GM12878 (cell line): ENCODE measurements around the gene PROSER3. TPM values are rescaled to one million over a fixed set of nuclear protein-coding genes. Genes with fewer than 3 reads are reported as not detected.

Source experiments
- ATAC-seq: fragments of 200-7000 bp; cut with Tn5 transposase; 3 replicates; pipeline ENCODE4 v1.9.1; 2020; ENCODE audit warnings: mild to moderate bottlenecking, moderate library complexity
- BruUV-seq: library from RNA; stranded (reverse); fragments of 400-500 nt; replicated peaks from 2 replicates; lab custom pipeline; 2021; lab: Mats Ljungman, UMichigan
- CTCF ChIA-PET: fragments of 300-600 bp; sonication (Branson Sonifier 250); formaldehyde crosslinking; extraction: SDS; loops from one replicate; lab custom pipeline; 2021; ENCODE audit warnings: inconsistent platforms; lab: Yijun Ruan, JAX
- POLR2A ChIA-PET: fragments of 350-600 bp; formaldehyde crosslinking; extraction: SDS; loops from one replicate; lab custom pipeline; 2021; ENCODE audit warnings: inconsistent platforms; lab: Charles Lee
- RAD21 ChIA-PET: fragments of 300-600 bp; sonication (Branson Sonifier 250); formaldehyde crosslinking; loops from one replicate; lab custom pipeline; 2023; ENCODE audit warnings: antibody characterized with exemption; ENCODE audit not compliant: unreplicated experiment; lab: Charles Lee
- SMC1A ChIA-PET: fragments of 300-600 bp; sonication (Branson Sonifier 250); formaldehyde crosslinking; loops from one replicate; lab custom pipeline; 2023; ENCODE audit not compliant: unreplicated experiment, uncharacterized antibody; lab: Charles Lee
- DNase-seq: peaks from one replicate; pipeline ENCODE4 v3.0.0-alpha.2; 2011; ENCODE audit warnings: low read depth, low spot score
- FAIRE-seq: peaks from 3 replicates; lab custom pipeline; 2011; peaks lifted over from hg19 to GRCh38; lab: Jason Lieb, UNC
- H2AFZ ChIP-seq: 2 replicates; pipeline ENCODE4 v1.6.0; 2011; ENCODE audit warnings: low read depth, low read length, control low read depth; ENCODE audit not compliant: control insufficient read depth
- H3K27ac ChIP-seq: 2 replicates; pipeline ENCODE4 v1.5.1; 2011; ENCODE audit warnings: control low read depth; ENCODE audit not compliant: control insufficient read depth, insufficient read depth
- H3K27me3 ChIP-seq, 2 experiments: replicated peaks in 1 of 2; 2 replicates each; pipeline versions ENCODE4 v1.6.0 to v1.6.1; 2011; ENCODE audit warnings: low read length in 1 of 2; ENCODE audit not compliant: control insufficient read depth in 2 of 2, insufficient read depth in 2 of 2
- H3K36me3 ChIP-seq, 2 experiments: 2 replicates each; pipeline ENCODE4 v1.5.1; 2011; ENCODE audit warnings: low read length in 1 of 2; ENCODE audit not compliant: control insufficient read depth in 2 of 2, insufficient read depth in 2 of 2
- H3K4me1 ChIP-seq: 2 replicates; pipeline ENCODE4 v1.6.1; 2011; ENCODE audit warnings: mild to moderate bottlenecking, low read length, moderate library complexity, mixed read lengths; ENCODE audit not compliant: control insufficient read depth, insufficient read depth
- H3K4me2 ChIP-seq: 2 replicates; pipeline ENCODE4 v1.6.0; 2011; ENCODE audit warnings: control low read depth; ENCODE audit not compliant: control insufficient read depth, insufficient read depth
- H3K4me3 ChIP-seq: fragments of 200-600 bp; sonication (generic); 2 replicates; pipeline ENCODE4 v1.5.1; 2016
- H3K79me2 ChIP-seq: 2 replicates; pipeline ENCODE4 v1.6.0; 2011; ENCODE audit warnings: low read length; ENCODE audit not compliant: control insufficient read depth, insufficient read depth
- H3K9ac ChIP-seq: 2 replicates; pipeline ENCODE4 v1.8.0; 2011; ENCODE audit warnings: low read length, control low read depth, mixed read lengths; ENCODE audit not compliant: control insufficient read depth, insufficient read depth
- H3K9me3 ChIP-seq: replicated peaks from 3 replicates; pipeline ENCODE4 v1.5.1; 2011; ENCODE audit warnings: mild to moderate bottlenecking, low read length; ENCODE audit not compliant: control insufficient read depth, insufficient read depth
- H4K20me1 ChIP-seq: 2 replicates; pipeline ENCODE4 v1.6.0; 2011; ENCODE audit not compliant: control insufficient read depth, insufficient read depth
- CHD2 ChIP-seq: IDR thresholded peaks from 2 replicates; pipeline ENCODE4 v1.6.1; 2011; ENCODE audit warnings: low read depth, low read length, improper control_type of control experiment, borderline replicate concordance
- CHD4 ChIP-seq: fragments of 200-600 bp; sonication (generic); IDR thresholded peaks from 2 replicates; pipeline ENCODE4 v1.6.1; 2016; ENCODE audit warnings: mild to moderate bottlenecking
- EED ChIP-seq: sonication (generic); IDR thresholded peaks from 2 replicates; pipeline ENCODE4 v1.6.1; 2016; ENCODE audit warnings: antibody characterized with exemption, low read depth
- ELK1 ChIP-seq: IDR thresholded peaks from 2 replicates; pipeline ENCODE4 v1.6.1; 2012; ENCODE audit warnings: low read depth, low read length, improper control_type of control experiment
- ESRRA ChIP-seq: IDR thresholded peaks from 2 replicates; pipeline ENCODE4 v1.6.1; 2012; ENCODE audit warnings: mild to moderate bottlenecking, low read length, improper control_type of control experiment
- GATAD2B ChIP-seq: fragments of 450-650 bp; conservative IDR thresholded peaks from 2 replicates; pipeline ENCODE4 v1.6.1; 2017; ENCODE audit warnings: low read depth, mild to moderate bottlenecking, moderate library complexity
- HCFC1 ChIP-seq: fragments of 150-350 bp; IDR thresholded peaks from 2 replicates; pipeline ENCODE4 v1.6.1; 2014; ENCODE audit warnings: low read length
- JUND ChIP-seq: IDR thresholded peaks from 2 replicates; pipeline ENCODE4 v1.6.1; 2012; ENCODE audit warnings: low read depth, mild to moderate bottlenecking, low read length, improper control_type of control experiment, moderate library complexity
- NBN ChIP-seq: fragments of 450-650 bp; IDR thresholded peaks from 2 replicates; pipeline ENCODE4 v1.6.1; 2016
- NR2C1 ChIP-seq: fragments of 450-650 bp; IDR thresholded peaks from 2 replicates; pipeline ENCODE4 v1.6.1; 2017; ENCODE audit warnings: antibody characterized with exemption, mild to moderate bottlenecking, moderate library complexity
- NR2F1 ChIP-seq: fragments of 450-650 bp; conservative IDR thresholded peaks from 2 replicates; pipeline ENCODE4 v1.6.1; 2017; ENCODE audit warnings: mild to moderate bottlenecking
- RAD21 ChIP-seq: IDR thresholded peaks from 2 replicates; pipeline ENCODE4 v1.6.1; 2011; ENCODE audit warnings: mild to moderate bottlenecking, low read depth, low read length, moderate library complexity; ENCODE audit not compliant: insufficient read depth
- RB1 ChIP-seq: fragments of 450-650 bp; formaldehyde crosslinking; IDR thresholded peaks from 2 replicates; pipeline ENCODE4 v1.6.1; 2017; ENCODE audit warnings: mild to moderate bottlenecking, borderline replicate concordance
- RELA ChIP-seq: fragments of 450-650 bp; IDR thresholded peaks from 2 replicates; pipeline ENCODE4 v1.8.0; 2014; ENCODE audit warnings: borderline replicate concordance; ENCODE audit not compliant: partially characterized antibody
- SREBF1 ChIP-seq: IDR thresholded peaks from 2 replicates; pipeline ENCODE4 v1.6.1; 2012; ENCODE audit warnings: mild to moderate bottlenecking, low read length
- TAF1 ChIP-seq: IDR thresholded peaks from 2 replicates; pipeline ENCODE4 v1.6.1; 2011; ENCODE audit warnings: mild to moderate bottlenecking, low read depth, low read length, borderline replicate concordance
- YY1 ChIP-seq: IDR thresholded peaks from 2 replicates; pipeline ENCODE4 v1.6.1; 2011; ENCODE audit warnings: low read depth, mild to moderate bottlenecking, low read length
- ZBED1 ChIP-seq: IDR thresholded peaks from 2 replicates; pipeline ENCODE4 v1.6.1; 2016; ENCODE audit warnings: borderline replicate concordance
- ZNF384 ChIP-seq: IDR thresholded peaks from 2 replicates; pipeline ENCODE4 v1.6.1; 2012; ENCODE audit warnings: low read depth, mild to moderate bottlenecking, low read length, improper control_type of control experiment, borderline replicate concordance
- ZSCAN29 ChIP-seq: fragments of 450-650 bp; IDR thresholded peaks from 2 replicates; pipeline ENCODE4 v1.6.1; 2017; ENCODE audit warnings: mild to moderate bottlenecking, moderate library complexity
- WGBS: methylation state at CpG from one replicate; pipeline ENCODE4 v1.1.6; 2016; ENCODE audit warnings: low lambda C conversion rate; ENCODE audit not compliant: insufficient replicate concordance, insufficient coverage; ENCODE audit errors: missing lambda C conversion rate; 5-methylcytosine and 5-hydroxymethylcytosine counted together
- in situ Hi-C: fragments of 300-500 bp; cut with MboI; formaldehyde crosslinking; loops from 9 replicates; pipeline ENCODE4 v1.14.3; 2018; ENCODE audit warnings: mixed read lengths
- intact Hi-C: fragments of 100-400 bp; cut with micrococcal nuclease; formaldehyde crosslinking; loops from one replicate; pipeline ENCODE4 v1.14.2; 2022; ENCODE audit not compliant: unreplicated experiment
- polyA plus RNA-seq, 11 experiments: library from polyadenylated mRNA; depleted of rRNA in 4 of 11; unstranded in 6 of 11; stranded (reverse) in 5 of 11; fragments of >200 nt; fragmentation: Nextera tagmentation in 4 of 11; fragmentation: Illumina TruSeq in 1 of 11; extraction: Ambion mirVana in 4 of 11; extraction: Trizol in 1 of 11; gene quantifications; 1 replicate in 1 of 11; 2 replicates in 10 of 11; pipeline versions ENCODE4 v1.2.1 to v1.2.3, GENCODE V29; 2011 to 2016; ENCODE audit warnings: inconsistent platforms in 2 of 11, missing spikeins in 2 of 11, low read depth in 1 of 11
- total RNA-seq, 4 experiments: library from RNA; depleted of rRNA in 3 of 4; stranded (reverse); fragments of >200 nt in 3 of 4; fragmentation: Illumina TruSeq in 1 of 4; extraction: Trizol in 1 of 4; gene quantifications; 2 replicates each; pipeline versions ENCODE4 v1.2.1 to v1.2.3, GENCODE V29; 2013 to 2021
- TF ChIP-seq, protein P1 (sequence below): fragments of 450-650 bp; IDR thresholded peaks from 2 replicates; pipeline ENCODE4 v1.6.1; 2017; ENCODE audit warnings: low read depth, mild to moderate bottlenecking, moderate library complexity

The PROSER3 gene
- total and polyA plus RNA-seq, 10 of the 15 experiments (the other 5 are each of a cell fraction or from before 2014, with no cell fraction given), result 0.85 to 25.1 (median 9.6) TPM

DNA sequence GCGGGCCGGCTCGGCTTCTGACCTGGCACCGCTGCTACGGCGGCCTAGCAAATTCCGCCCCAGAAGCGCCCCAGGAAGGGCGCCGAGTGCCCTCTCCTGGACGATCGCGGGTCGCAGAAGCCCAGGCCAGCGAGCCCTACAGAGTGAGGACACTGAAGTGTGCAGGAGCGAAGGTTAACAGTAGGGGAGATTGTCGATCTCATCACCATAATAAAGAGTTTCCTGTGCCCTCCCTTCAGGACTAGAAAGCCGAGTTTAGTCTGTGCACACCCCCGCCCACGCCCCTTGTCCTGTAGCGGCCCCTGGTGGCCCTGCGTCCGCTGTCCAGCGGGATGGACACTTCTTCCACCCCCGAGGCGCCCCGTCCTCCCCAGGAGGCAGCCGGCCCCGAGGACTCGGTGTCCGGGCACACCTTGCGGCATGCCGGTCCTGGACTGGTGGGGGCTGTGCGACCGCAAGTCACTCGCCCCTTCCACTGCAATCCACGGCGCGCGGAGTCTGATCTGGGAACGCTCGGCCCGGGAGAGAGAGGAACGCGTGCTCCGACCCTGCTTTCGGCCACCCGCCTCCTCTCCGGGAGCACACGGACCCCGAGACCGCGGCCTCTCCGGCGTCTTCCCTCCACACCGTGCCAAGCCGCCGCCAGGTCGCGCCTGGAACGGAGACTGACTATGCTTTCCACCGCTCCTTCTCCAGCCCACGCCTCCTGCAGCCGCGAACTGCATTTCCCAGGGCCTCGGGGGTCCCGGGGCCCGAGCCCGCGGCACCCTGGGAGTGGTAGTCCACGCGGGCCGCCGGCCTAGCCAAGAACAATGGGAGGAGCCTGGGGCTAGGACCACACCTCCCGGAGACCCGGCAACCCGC lies 40.9 kb upstream of the PROSER3 start:
- in situ Hi-C loops, result no loop called here
- no peak for TF ChIP-seq JUND
- peak; percentile 63; the same call in 1 of the 2 replicates for TF ChIP-seq NR2F1
- peak; percentile 86 for TF ChIP-seq YY1
- 0 out of 2 replicates have a peak, but pooled peaks have one; percentile 18 for TF ChIP-seq TAF1
- TF ChIP-seq RAD21, result peak; percentile 52
- TF ChIP-seq, protein P1, sequence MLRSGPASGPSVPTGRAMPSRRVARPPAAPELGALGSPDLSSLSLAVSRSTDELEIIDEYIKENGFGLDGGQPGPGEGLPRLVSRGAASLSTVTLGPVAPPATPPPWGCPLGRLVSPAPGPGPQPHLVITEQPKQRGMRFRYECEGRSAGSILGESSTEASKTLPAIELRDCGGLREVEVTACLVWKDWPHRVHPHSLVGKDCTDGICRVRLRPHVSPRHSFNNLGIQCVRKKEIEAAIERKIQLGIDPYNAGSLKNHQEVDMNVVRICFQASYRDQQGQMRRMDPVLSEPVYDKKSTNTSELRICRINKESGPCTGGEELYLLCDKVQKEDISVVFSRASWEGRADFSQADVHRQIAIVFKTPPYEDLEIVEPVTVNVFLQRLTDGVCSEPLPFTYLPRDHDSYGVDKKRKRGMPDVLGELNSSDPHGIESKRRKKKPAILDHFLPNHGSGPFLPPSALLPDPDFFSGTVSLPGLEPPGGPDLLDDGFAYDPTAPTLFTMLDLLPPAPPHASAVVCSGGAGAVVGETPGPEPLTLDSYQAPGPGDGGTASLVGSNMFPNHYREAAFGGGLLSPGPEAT, result no peak
- TF ChIP-seq RELA, result peak; percentile 60
- TF ChIP-seq NR2C1, result peak; percentile 86; the same call in 1 of the 2 replicates
- peak; percentile 93 for TF ChIP-seq NBN
- TF ChIP-seq CHD2, result peak; percentile 58; the same call in 1 of the 2 replicates
- peak; percentile 83 for TF ChIP-seq SREBF1
- TF ChIP-seq ZNF384, result no peak
- TF ChIP-seq GATAD2B, result peak; percentile 77
- TF ChIP-seq ZBED1, result no peak
- TF ChIP-seq EED, result peak; percentile 14; the same call in 1 of the 2 replicates
- TF ChIP-seq HCFC1, result peak; percentile 94
- 0 out of 2 replicates have a peak, but pooled peaks have one; percentile 75 for TF ChIP-seq CHD4
- peak; percentile 66; the same call in 1 of the 2 replicates for TF ChIP-seq ELK1
- TF ChIP-seq RB1, result peak; percentile 34
- 0 out of 2 replicates have a peak, but pooled peaks have one; percentile 68 for TF ChIP-seq ESRRA
- peak; percentile 48; the same call in 1 of the 2 replicates for TF ChIP-seq ZSCAN29

More for the DNA sequence above, 40.9 kb upstream of the PROSER3 start:
- H3K36me3 ChIP-seq, result peaks cover 0 to 6% of the 10 kb centered on the region in 2 experiments; a peak in 3 of 4 replicates
- peak; percentile 61 for FAIRE-seq
- CTCF ChIA-PET, result interaction anchor here (6.4 to 7.3 kb wide), 2 partner anchors 15 to 22 kb away, joined by 77 to 271 read pairs; no protein-coding TSS in a partner anchor
- peaks cover 32% of the 10 kb centered on the region for H3K4me1 ChIP-seq
- 1% methylated on average over 70 of the region's 77 CpGs for WGBS
- H3K4me3 ChIP-seq, result peak overlapping the region; percentile 82
- peak overlapping the region; percentile 87 for H2AFZ ChIP-seq
- DNase-seq, result peak; percentile 77
- POLR2A ChIA-PET, result interaction anchor here (1.8 to 12.1 kb wide), 3 partner anchors 18 to 26 kb away, joined by 12 to 516 read pairs (median 91); partner anchors contain the start of genes IGFLR1, PSENEN, U2AF1L4 and ZBTB32
- H3K9me3 ChIP-seq, result no peaks in the 10 kb centered on the region
- H3K4me2 ChIP-seq, result peak overlapping the region; percentile 99
- SMC1A ChIA-PET, result interaction anchor here (6.3 kb wide), 1 partner anchor 19 kb away, joined by 375 read pairs; the partner anchor contains the start of gene ZBTB32
- peak overlapping the region; percentile 77 for H3K9ac ChIP-seq
- peak; percentile 75 for ATAC-seq
- H3K27me3 ChIP-seq, result no peaks in the 10 kb centered on the region
- H3K27ac ChIP-seq, result peak overlapping the region; percentile 95
- RAD21 ChIA-PET, result interaction anchor here (6.3 kb wide), 1 partner anchor 18 kb away, joined by 430 read pairs; the partner anchor contains the start of gene ZBTB32
- H4K20me1 ChIP-seq, result no peaks in the 10 kb centered on the region
- intact Hi-C loops, result loop anchor here (1.0 to 2.0 kb wide), 4 partner anchors 23 to 214 kb away; partner anchors contain the start of genes PSENEN and U2AF1L4
- no TSS peak for BruUV-seq
- H3K79me2 ChIP-seq, result peaks cover 68% of the 10 kb centered on the region
